DOHH2 (cell line): ENCODE measurements around the gene PPT1.

Source experiments
- H3F3A ChIP-seq: fragments of 200-600 bp; sonication (generic), shearing (Covaris generic); 2 replicates; pipeline ENCODE4 v1.6.0; 2016; ENCODE audit warnings: antibody characterized with exemption, mild to moderate bottlenecking; ENCODE audit not compliant: control insufficient read depth, insufficient read depth
- H3K27ac ChIP-seq: fragments of 200-600 bp; sonication (generic); 2 replicates; pipeline ENCODE4 v1.5.1; 2014; ENCODE audit warnings: low read depth, mild to moderate bottlenecking, low read length, moderate library complexity
- H3K27me3 ChIP-seq: fragments of 200-600 bp; sonication (generic); 2 replicates; pipeline ENCODE4 v1.6.1; 2014; ENCODE audit warnings: mild to moderate bottlenecking, low read length, mixed read lengths; ENCODE audit not compliant: control insufficient read depth
- H3K36me3 ChIP-seq: fragments of 200-600 bp; sonication (generic); 2 replicates; pipeline ENCODE4 v1.6.1; 2014; ENCODE audit warnings: mild to moderate bottlenecking, low read length, moderate library complexity, mixed read lengths; ENCODE audit not compliant: control insufficient read depth
- H3K4me1 ChIP-seq: fragments of 200-600 bp; sonication (generic); 2 replicates; pipeline ENCODE4 v1.6.1; 2014; ENCODE audit warnings: mild to moderate bottlenecking, low read length, mixed read lengths; ENCODE audit not compliant: control insufficient read depth
- H3K4me2 ChIP-seq: fragments of 200-600 bp; sonication (generic); 2 replicates; pipeline ENCODE4 v1.6.0; 2014; ENCODE audit warnings: mild to moderate bottlenecking, low read length, moderate library complexity
- H3K4me3 ChIP-seq: fragments of 200-600 bp; sonication (generic); 2 replicates; pipeline ENCODE4 v1.5.1; 2014; ENCODE audit warnings: mild to moderate bottlenecking, low read length, mixed read lengths
- H3K79me2 ChIP-seq: fragments of 200-600 bp; sonication (generic); 2 replicates; pipeline ENCODE4 v1.6.1; 2014; ENCODE audit warnings: mild to moderate bottlenecking, low read length, mixed read lengths; ENCODE audit not compliant: control insufficient read depth
- H3K9me2 ChIP-seq: fragments of 200-600 bp; sonication (generic); replicated peaks from 2 replicates; pipeline ENCODE4 v1.6.1; 2014; ENCODE audit warnings: mild to moderate bottlenecking, low read length, mixed read lengths; ENCODE audit not compliant: control insufficient read depth
- H3K9me3 ChIP-seq: fragments of 200-600 bp; sonication (generic); 2 replicates; pipeline ENCODE4 v1.6.1; 2014; ENCODE audit warnings: antibody characterized with exemption, low read length, mixed read lengths; ENCODE audit not compliant: control insufficient read depth, insufficient read depth
- H4K20me1 ChIP-seq: fragments of 200-600 bp; sonication (generic); 2 replicates; pipeline ENCODE4 v1.6.0; 2014; ENCODE audit warnings: low read depth, mild to moderate bottlenecking, antibody characterized with exemption, low read length, moderate library complexity; ENCODE audit not compliant: control insufficient read depth, insufficient read depth
- CTCF ChIP-seq: fragments of 200-600 bp; sonication (generic); IDR thresholded peaks from one replicate; pipeline ENCODE4 v1.5.1; 2014; ENCODE audit warnings: antibody characterized with exemption, mild to moderate bottlenecking, low read depth, low read length; ENCODE audit not compliant: poor library complexity, severe bottlenecking
- EZH2phosphoT487 ChIP-seq: fragments of 200-600 bp; sonication (generic); IDR thresholded peaks from 2 replicates; pipeline ENCODE4 v1.6.1; 2017; ENCODE audit warnings: borderline replicate concordance, mild to moderate bottlenecking, antibody characterized with exemption, low read length, moderate library complexity, mixed read lengths

Gene PPT1

GRCh38 chr1:40140211-40140973 lies 43.3 kb upstream of the PPT1 start:
- Histone ChIP-seq H3K4me3 (no peak overlapping the region), H3K9me3 (no peaks in the 10 kb centered on the region), H3K79me2 (no peaks in the 10 kb centered on the region), H3K27me3 (peaks cover 45% of the 10 kb centered on the region), H3K4me1 (0 out of 2 replicates have a peak, but pooled peaks cover 3% of the 10 kb centered on the region), H3F3A (no peaks in the 10 kb centered on the region), H3K36me3 (no peaks in the 10 kb centered on the region), H4K20me1 (no peaks in the 10 kb centered on the region), H3K27ac (no peak overlapping the region), H3K9me2 (no peaks in the 10 kb centered on the region), H3K4me2 (no peak overlapping the region)
- TF ChIP-seq CTCF (no peak), EZH2phosphoT487 (no peak)

GRCh38 chr1:40133839-40134238 lies 36.8 kb upstream of the PPT1 start:
- Histone ChIP-seq H3K9me2 (no peaks in the 10 kb centered on the region), H3K4me2 (no peak overlapping the region), H3K36me3 (no peaks in the 10 kb centered on the region), H3K27ac (no peak overlapping the region), H4K20me1 (no peaks in the 10 kb centered on the region), H3K79me2 (no peaks in the 10 kb centered on the region), H3K9me3 (peaks cover 6% of the 10 kb centered on the region; the same call in 1 of the 2 replicates), H3K4me1 (no peaks in the 10 kb centered on the region), H3F3A (no peaks in the 10 kb centered on the region), H3K4me3 (no peak overlapping the region), H3K27me3 (peaks cover 9% of the 10 kb centered on the region)
- TF ChIP-seq EZH2phosphoT487: no peak
- TF ChIP-seq CTCF: no peak

GRCh38 chr1:40133312-40133665 lies 36.2 kb upstream of the PPT1 start:
- Histone ChIP-seq H3K36me3 (no peaks in the 10 kb centered on the region), H3K79me2 (no peaks in the 10 kb centered on the region), H3K9me2 (no peaks in the 10 kb centered on the region), H3F3A (no peaks in the 10 kb centered on the region), H4K20me1 (no peaks in the 10 kb centered on the region), H3K27me3 (peaks cover 5% of the 10 kb centered on the region; the same call in 1 of the 2 replicates), H3K4me3 (no peak overlapping the region), H3K4me2 (no peak overlapping the region), H3K27ac (no peak overlapping the region), H3K4me1 (no peaks in the 10 kb centered on the region), H3K9me3 (peaks cover 6% of the 10 kb centered on the region; the same call in 1 of the 2 replicates)
- no peak for TF ChIP-seq EZH2phosphoT487
- TF ChIP-seq CTCF: no peak
